ENCODE measurements around the gene ZFY. TPM values are rescaled to one million over a fixed set of nuclear protein-coding genes. Genes with fewer than 3 reads are reported as not detected.

The ZFY gene
- 10 to 100 TPM; 13.4 to 16.8 TPM for total RNA-seq

DNA sequence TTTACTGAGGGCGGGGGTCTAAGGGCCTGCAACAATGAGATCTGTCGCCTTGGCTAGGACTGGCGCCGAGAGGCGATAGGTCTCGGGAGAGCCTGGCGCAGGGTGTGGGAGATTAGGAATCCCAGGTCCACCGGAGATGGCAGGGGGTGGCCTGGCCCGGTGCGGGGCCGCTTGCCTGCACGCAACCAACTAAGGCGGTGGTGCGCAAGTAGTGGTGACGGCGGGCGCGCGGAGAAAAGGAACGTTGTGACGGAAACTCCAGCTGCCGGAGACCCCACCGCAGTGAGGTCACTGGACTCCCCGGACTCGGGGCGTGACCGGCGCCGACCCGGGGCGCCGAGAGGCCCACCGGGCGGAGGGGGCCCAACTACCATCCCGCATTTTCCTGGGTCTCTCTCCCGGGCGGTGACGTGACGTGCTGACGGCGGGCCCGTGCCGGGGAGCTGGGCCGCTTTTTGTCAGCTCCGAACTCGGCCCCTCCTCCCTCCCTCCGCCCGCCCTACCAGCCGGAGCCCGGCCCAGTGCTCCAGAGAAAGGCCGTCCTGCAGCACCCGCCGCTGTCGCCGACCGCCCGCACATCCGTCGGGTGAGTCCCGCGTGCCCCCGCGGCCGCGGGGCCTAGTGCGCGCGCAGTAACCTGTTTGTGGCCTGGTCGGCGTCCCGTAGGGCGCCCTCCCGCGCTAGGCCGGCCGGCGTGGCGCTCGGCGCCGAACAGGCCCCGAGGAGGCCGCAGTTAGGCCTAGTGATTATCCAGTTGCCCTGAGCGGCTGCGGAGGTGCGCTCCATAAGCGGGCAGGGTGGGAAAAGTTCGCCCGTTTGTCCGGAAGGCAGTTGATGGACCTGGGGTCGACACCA lies at the start of gene ZFY:
TSS of gene ZFY (plus strand) at position 521 of the 855 bp plus-strand sequence. CDS start 18,556 bp downstream, outside the sequence.
- TF ChIP-seq, protein P1, sequence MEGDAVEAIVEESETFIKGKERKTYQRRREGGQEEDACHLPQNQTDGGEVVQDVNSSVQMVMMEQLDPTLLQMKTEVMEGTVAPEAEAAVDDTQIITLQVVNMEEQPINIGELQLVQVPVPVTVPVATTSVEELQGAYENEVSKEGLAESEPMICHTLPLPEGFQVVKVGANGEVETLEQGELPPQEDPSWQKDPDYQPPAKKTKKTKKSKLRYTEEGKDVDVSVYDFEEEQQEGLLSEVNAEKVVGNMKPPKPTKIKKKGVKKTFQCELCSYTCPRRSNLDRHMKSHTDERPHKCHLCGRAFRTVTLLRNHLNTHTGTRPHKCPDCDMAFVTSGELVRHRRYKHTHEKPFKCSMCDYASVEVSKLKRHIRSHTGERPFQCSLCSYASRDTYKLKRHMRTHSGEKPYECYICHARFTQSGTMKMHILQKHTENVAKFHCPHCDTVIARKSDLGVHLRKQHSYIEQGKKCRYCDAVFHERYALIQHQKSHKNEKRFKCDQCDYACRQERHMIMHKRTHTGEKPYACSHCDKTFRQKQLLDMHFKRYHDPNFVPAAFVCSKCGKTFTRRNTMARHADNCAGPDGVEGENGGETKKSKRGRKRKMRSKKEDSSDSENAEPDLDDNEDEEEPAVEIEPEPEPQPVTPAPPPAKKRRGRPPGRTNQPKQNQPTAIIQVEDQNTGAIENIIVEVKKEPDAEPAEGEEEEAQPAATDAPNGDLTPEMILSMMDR (IDR thresholded peaks at IDR 0.05): no peak
- intact Hi-C loops (cut with micrococcal nuclease): loop anchor here (2.0 kb wide), 1 partner anchor 70 kb away; no protein-coding TSS in a partner anchor

DNA sequence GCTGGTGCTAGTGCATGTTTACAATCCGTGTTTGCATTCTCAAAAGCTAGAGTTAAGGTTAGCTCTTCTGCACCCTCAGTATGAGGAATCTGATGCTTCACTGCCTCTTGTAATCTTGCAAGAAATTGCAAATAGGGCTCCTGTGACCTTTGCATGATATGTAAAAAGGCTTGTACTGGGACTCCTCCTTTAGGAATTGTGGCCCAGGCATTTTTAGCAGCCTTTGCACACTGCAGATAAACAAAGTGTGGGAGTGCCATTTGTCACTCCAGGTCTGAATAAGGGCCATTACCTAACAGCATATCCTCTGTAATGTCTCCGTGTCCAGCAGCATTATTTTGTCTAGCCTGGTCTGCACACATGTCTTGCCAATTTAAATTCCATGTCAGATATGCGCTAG lies 49.3 kb upstream of the ZFY start:
- H3K9me3 Mint-ChIP-seq: peaks cover 3% of the 10 kb centered on the region
- H3K27me3 Mint-ChIP-seq: no peaks in the 10 kb centered on the region
- DNase-seq: no peak
- intact Hi-C loops (cut with micrococcal nuclease): no loop called here
- ChIA-PET POLR2A (no interaction called here), CTCF (no interaction called here)
- peaks cover 6% of the 10 kb centered on the region for H3K36me3 Mint-ChIP-seq (ENCODE audit: low read depth)
- peaks cover 17% of the 10 kb centered on the region for H3K4me1 Mint-ChIP-seq (ENCODE audit: low read depth)
- H3K4me3 Mint-ChIP-seq: no peak overlapping the region
- TF ChIP-seq, protein P1 (IDR thresholded peaks at IDR 0.05): no peak
- no peak overlapping the region for H3K27ac Mint-ChIP-seq
- no peak for ATAC-seq

More for the DNA sequence above, at the start of gene ZFY:
- ATAC-seq (peak; percentile 47), DNase-seq (peak; percentile 75)
- CTCF ChIA-PET: no interaction called here
- POLR2A ChIA-PET: no interaction called here
- Mint-ChIP-seq H3K27me3 (no peaks in the 10 kb centered on the region), H3K36me3 (ENCODE audit: low read depth) (peaks cover 19% of the 10 kb centered on the region), H3K9me3 (no peaks in the 10 kb centered on the region), H3K4me1 (ENCODE audit: low read depth) (peaks cover 26% of the 10 kb centered on the region), H3K4me3 (peak within 1 kb of the TSS; percentile 78), H3K27ac (peak within 1 kb of the TSS; percentile 97)

DNA sequence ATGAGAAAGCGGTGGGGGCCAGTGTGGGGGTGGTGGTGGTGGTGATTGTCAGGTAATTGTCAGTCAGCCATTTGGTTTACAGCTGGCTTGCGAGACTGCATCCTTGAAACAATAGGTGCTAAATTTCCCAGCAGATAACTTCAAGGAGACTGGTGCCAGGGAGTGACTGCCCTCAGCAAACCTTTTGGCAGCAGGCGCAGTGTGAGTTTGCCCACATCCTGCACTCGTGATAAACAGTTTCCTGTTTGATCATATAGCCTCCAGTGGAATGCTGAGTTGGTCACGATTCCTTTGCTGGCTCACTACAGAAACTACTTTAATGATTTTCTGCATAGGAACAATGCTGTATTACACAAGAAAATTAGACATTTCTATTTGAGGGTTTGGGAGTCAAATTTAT lies 47.8 kb upstream of the ZFY start:
- ATAC-seq (peak; percentile 38), DNase-seq (peak; percentile 42)
- intact Hi-C loops (cut with micrococcal nuclease): no loop called here
- peak overlapping the region; percentile 88 for H3K27ac Mint-ChIP-seq
- no peaks in the 10 kb centered on the region for H3K27me3 Mint-ChIP-seq
- H3K36me3 Mint-ChIP-seq (ENCODE audit: low read depth): peaks cover 6% of the 10 kb centered on the region
- peaks cover 3% of the 10 kb centered on the region for H3K9me3 Mint-ChIP-seq
- peaks cover 17% of the 10 kb centered on the region for H3K4me1 Mint-ChIP-seq (ENCODE audit: low read depth)
- H3K4me3 Mint-ChIP-seq: no peak overlapping the region
- TF ChIP-seq, protein P1 (IDR thresholded peaks at IDR 0.05): no peak
- ChIA-PET CTCF (no interaction called here), POLR2A (no interaction called here)

DNA sequence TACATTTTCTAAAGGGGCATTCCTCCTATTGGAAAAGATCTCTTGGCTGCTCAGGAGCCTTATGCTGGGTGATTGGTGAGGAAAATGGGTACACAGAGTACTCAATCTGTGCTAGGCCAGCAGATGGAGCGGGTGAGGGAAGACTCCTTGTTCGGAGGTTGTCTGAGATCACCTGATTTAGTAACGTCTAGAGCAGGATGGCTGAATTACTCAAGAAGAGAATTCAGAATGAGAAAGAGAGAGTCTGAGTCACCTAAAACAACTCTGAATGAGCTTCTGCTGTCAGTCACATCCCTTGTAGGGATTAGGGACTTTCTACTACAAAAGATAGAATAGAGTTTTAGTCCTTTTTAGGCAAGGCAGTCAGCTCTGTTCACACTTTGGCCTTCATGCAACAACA lies 47.2 kb upstream of the ZFY start:
- Mint-ChIP-seq H3K4me1 (ENCODE audit: low read depth) (peaks cover 17% of the 10 kb centered on the region), H3K27me3 (no peaks in the 10 kb centered on the region), H3K27ac (peak overlapping the region; percentile 88), H3K9me3 (peaks cover 3% of the 10 kb centered on the region), H3K4me3 (no peak overlapping the region), H3K36me3 (ENCODE audit: low read depth) (peaks cover 6% of the 10 kb centered on the region)
- TF ChIP-seq, protein P1 (IDR thresholded peaks at IDR 0.05): no peak
- DNase-seq (peak; percentile 22), ATAC-seq (peak; percentile 93)
- POLR2A ChIA-PET: no interaction called here
- intact Hi-C loops (cut with micrococcal nuclease): no loop called here
- CTCF ChIA-PET: no interaction called here

DNA sequence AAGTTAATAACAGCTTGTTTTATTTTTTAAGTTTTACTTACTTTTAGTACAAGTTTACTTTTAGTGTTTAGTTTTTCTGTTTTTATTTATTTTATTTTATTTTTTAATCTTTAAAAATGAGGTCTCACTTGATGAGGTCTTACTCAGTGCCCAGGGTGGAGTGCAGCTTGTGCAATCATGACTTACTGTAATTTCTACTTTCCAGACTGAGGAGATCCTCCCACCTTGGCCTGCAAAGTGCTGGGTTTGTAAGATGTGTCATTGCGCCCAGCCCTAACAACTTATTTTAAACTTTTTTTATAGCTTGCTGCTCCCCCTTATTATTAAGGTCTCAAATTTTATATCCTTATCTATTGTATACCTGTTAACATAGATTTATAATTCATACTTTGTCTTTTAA lies 41.7 kb upstream of the ZFY start:
- Mint-ChIP-seq H3K27ac (no peak overlapping the region), H3K27me3 (no peaks in the 10 kb centered on the region), H3K36me3 (ENCODE audit: low read depth) (no peaks in the 10 kb centered on the region), H3K9me3 (no peaks in the 10 kb centered on the region), H3K4me1 (ENCODE audit: low read depth) (peaks cover 1% of the 10 kb centered on the region), H3K4me3 (no peak overlapping the region)
- POLR2A ChIA-PET: interaction anchor here (0.6 kb wide), 1 partner anchor 47 kb away, joined by 3 read pairs; no protein-coding TSS in a partner anchor
- DNase-seq (no peak), ATAC-seq (no peak)
- CTCF ChIA-PET: no interaction called here
- TF ChIP-seq, protein P1 (IDR thresholded peaks at IDR 0.05): no peak
- intact Hi-C loops (cut with micrococcal nuclease): no loop called here

All from activated CD8-positive, alpha-beta T cell treated with anti-CD3 and anti-CD28 coated beads for 36 hours (primary cell).